ENCODE data around the gene RASGRP3. TPM values are rescaled to one million over a fixed set of nuclear protein-coding genes. Genes with fewer than 3 reads are reported as not detected.
A peak's percentile ranks its signal among the peaks of the same experiment; 100 is the strongest.

Gene RASGRP3
- total and polyA plus RNA-seq, 12 donors: 14.9 to 77.4 (median 64.4) TPM

DNA sequence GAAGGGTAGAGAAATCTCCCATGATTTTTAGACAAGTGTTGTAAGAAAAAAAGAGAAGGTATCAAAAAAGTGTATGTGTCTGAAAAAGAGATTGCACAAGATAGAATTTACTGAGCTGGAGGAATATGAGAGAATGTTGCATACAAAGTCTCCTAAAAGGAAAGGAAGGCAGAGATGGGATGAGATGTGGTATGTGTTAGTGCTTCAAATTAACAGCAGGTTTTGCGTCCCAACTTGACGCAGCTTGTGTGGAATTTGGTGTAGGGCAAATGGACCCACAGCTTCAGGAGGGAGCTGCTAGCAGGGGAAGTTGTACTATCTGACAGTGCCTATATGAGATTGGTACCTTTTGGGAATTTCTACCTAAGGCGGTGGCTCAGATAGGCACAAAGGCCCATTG is 9.0 kb upstream of the RASGRP3 start:
- Histone ChIP-seq H3K36me3 (no peaks in the 10 kb centered on the region), H3K27ac (peak overlapping the region in 7 of 10 donors; percentile 8 to 64 (median 28)), H3K9me3 (no peaks in the 10 kb centered on the region), H3K27me3 (no peaks in the 10 kb centered on the region), H3K4me3 (no peak overlapping the region), H3K4me1 (peaks cover 0 to 29% (median 16%) of the 10 kb centered on the region in 9 donors)
- TF ChIP-seq, protein P1, sequence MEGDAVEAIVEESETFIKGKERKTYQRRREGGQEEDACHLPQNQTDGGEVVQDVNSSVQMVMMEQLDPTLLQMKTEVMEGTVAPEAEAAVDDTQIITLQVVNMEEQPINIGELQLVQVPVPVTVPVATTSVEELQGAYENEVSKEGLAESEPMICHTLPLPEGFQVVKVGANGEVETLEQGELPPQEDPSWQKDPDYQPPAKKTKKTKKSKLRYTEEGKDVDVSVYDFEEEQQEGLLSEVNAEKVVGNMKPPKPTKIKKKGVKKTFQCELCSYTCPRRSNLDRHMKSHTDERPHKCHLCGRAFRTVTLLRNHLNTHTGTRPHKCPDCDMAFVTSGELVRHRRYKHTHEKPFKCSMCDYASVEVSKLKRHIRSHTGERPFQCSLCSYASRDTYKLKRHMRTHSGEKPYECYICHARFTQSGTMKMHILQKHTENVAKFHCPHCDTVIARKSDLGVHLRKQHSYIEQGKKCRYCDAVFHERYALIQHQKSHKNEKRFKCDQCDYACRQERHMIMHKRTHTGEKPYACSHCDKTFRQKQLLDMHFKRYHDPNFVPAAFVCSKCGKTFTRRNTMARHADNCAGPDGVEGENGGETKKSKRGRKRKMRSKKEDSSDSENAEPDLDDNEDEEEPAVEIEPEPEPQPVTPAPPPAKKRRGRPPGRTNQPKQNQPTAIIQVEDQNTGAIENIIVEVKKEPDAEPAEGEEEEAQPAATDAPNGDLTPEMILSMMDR (IDR thresholded peaks at IDR 0.05): no peak
- intact Hi-C loops (cut with DNase I): no loop called here
- 66 to 69% methylated on average over 3 of the region's 3 CpGs for WGBS, 2 donors
- DNase-seq: no peak
- ATAC-seq: peak in 2 of 8 donors; percentile 17 to 33

GRCh38 chr2:33469238-33469637 is 7.2 kb upstream of the RASGRP3 start:
- TF ChIP-seq, protein P1 (IDR thresholded peaks at IDR 0.05): no peak
- Histone ChIP-seq H3K4me3 (no peak overlapping the region), H3K27me3 (no peaks in the 10 kb centered on the region), H3K36me3 (no peaks in the 10 kb centered on the region), H3K27ac (peak overlapping the region in 2 of 10 donors; percentile 6 to 29), H3K4me1 (peaks cover 0 to 35% (median 10%) of the 10 kb centered on the region in 9 donors), H3K9me3 (no peaks in the 10 kb centered on the region)
- ATAC-seq: no peak
- intact Hi-C loops (cut with DNase I): no loop called here
- WGBS, 2 donors: 92 to 93% methylated on average over 5 of the region's 5 CpGs
- no peak for DNase-seq

- Histone ChIP-seq H3K27me3 (no peaks in the 10 kb centered on the region), H3K36me3 (no peaks in the 10 kb centered on the region), H3K4me1 (peaks cover 0 to 72% (median 50%) of the 10 kb centered on the region in 9 donors), H3K9me3 (no peaks in the 10 kb centered on the region), H3K4me3 (peak overlapping the region; percentile 32 to 68 (median 60)), H3K27ac (peak overlapping the region; percentile 68 to 94 (median 90))
- ATAC-seq (peak; percentile 43 to 78 (median 66)), DNase-seq (peak; percentile 52 to 81)
- TF ChIP-seq, protein P1 (IDR thresholded peaks at IDR 0.05): peak; percentile 53 to 88 (median 73)
- WGBS, 2 donors: 9 to 10% methylated on average over 15 of the region's 15 CpGs
- intact Hi-C loops (cut with DNase I): loop anchor here (5.0 to 10.0 kb wide), 6 partner anchors 59 to 109 kb away; no protein-coding TSS in a partner anchor
Observed at GRCh38 chr2:33475224-33476130, 972 bp upstream of the RASGRP3 start.

- no peaks in the 10 kb centered on the region for H3K27me3 ChIP-seq
- peaks cover 0 to 8% (median 0%) of the 10 kb centered on the region in 9 donors for H3K36me3 ChIP-seq
- H3K27ac ChIP-seq: peak overlapping the region; percentile 68 to 94 (median 88)
- peaks cover 0 to 75% (median 58%) of the 10 kb centered on the region in 9 donors for H3K4me1 ChIP-seq
- no peaks in the 10 kb centered on the region for H3K9me3 ChIP-seq
- ATAC-seq (peak in 1 of 8 donors; percentile 0), DNase-seq (no peak)
- peak overlapping the region in 9 of 10 donors; percentile 10 to 68 (median 64) for H3K4me3 ChIP-seq
- 7% methylated on average over 4 of the region's 4 CpGs for WGBS, 2 donors
- TF ChIP-seq, protein P1 (IDR thresholded peaks at IDR 0.05): no peak
- intact Hi-C loops (cut with DNase I): loop anchor here (5.0 to 10.0 kb wide), 6 partner anchors 58 to 108 kb away; no protein-coding TSS in a partner anchor
Observed at GRCh38 chr2:33476793-33477190, 343 bp downstream of the RASGRP3 start.

Measured in heart right ventricle (tissue), 16 donors.